Measurements from ENCODE around the gene TNS2.
"Not testable (repeated sequence)": the region's sequence is repeated elsewhere in the genome, so short reads cannot be mapped to it uniquely, and the experiment has no call there.

The TNS2 gene

GRCh38 chr12:53101266-53101665 is 51.4 kb downstream of the TNS2 start:
- H3K36me3 ChIP-seq (ENCODE audit: control insufficient read depth in 2 of 2, insufficient read depth in 2 of 2, low read length in 2 of 2) = no peaks in the 10 kb centered on the region
- H3K4me3 ChIP-seq (ENCODE audit: low read length in 2 of 2) = no peak overlapping the region
- H3K9me3 ChIP-seq (ENCODE audit: control insufficient read depth in 2 of 2, low read length in 2 of 2) = no peaks in the 10 kb centered on the region
- no peak overlapping the region for H3K27ac ChIP-seq (ENCODE audit: low read depth in 2 of 2, low read length in 2 of 2)
- peaks cover 3 to 5% of the 10 kb centered on the region in 2 donors for H3K27me3 ChIP-seq (ENCODE audit: control insufficient read depth in 2 of 2, insufficient read depth in 2 of 2, low read length in 2 of 2)
- H3K9ac ChIP-seq (ENCODE audit: low read depth in 1 of 2, low read length in 2 of 2) = no peak overlapping the region
- peaks cover 15 to 24% of the 10 kb centered on the region in 2 donors for H3K4me1 ChIP-seq (ENCODE audit: control insufficient read depth in 2 of 2, insufficient read depth in 2 of 2, low read length in 2 of 2)

DNA sequence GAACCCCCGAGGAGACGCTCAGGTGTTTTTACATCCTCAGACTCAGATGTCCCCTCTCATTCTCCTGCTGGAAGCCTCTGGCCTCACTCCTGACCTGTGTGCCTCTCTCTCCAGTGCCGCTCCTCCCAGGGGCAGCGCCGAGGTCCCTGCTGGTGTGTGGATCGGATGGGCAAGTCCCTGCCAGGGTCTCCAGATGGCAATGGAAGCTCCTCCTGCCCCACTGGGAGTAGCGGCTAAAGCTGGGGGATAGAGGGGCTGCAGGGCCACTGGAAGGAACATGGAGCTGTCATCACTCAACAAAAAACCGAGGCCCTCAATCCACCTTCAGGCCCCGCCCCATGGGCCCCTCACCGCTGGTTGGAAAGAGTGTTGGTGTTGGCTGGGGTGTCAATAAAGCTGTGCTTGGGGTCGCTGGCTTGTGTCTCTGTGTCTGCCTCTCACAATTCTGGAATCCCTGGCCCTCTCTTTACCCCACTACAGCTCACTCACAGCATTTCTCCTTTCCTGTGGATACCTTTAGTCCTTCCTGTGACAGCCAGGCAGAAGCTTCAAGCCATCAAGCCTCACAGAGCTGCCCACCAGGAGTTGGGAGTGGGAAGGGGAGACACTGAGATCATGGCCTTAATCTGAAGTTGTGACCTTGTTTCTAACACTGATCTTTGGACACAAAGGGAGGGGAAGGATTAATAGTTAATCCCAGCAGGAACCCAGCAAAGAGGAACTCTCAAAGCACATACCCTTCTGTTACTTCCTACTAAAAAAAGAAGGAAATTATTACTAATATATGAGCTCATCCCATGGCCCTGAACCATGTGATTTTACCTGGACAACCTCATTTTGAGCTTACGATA is 52.3 kb downstream of the TNS2 start:
- Histone ChIP-seq H3K9me3 (ENCODE audit: control insufficient read depth in 2 of 2, low read length in 2 of 2) (no peaks in the 10 kb centered on the region), H3K27me3 (ENCODE audit: control insufficient read depth in 2 of 2, insufficient read depth in 2 of 2, low read length in 2 of 2) (peaks cover 0 to 3% of the 10 kb centered on the region in 2 donors), H3K27ac (ENCODE audit: low read depth in 2 of 2, low read length in 2 of 2) (no peak overlapping the region), H3K36me3 (ENCODE audit: control insufficient read depth in 2 of 2, insufficient read depth in 2 of 2, low read length in 2 of 2) (no peaks in the 10 kb centered on the region), H3K9ac (ENCODE audit: low read depth in 1 of 2, low read length in 2 of 2) (no peak overlapping the region), H3K4me1 (ENCODE audit: control insufficient read depth in 2 of 2, insufficient read depth in 2 of 2, low read length in 2 of 2) (peaks cover 12 to 19% of the 10 kb centered on the region in 2 donors), H3K4me3 (ENCODE audit: low read length in 2 of 2) (no peak overlapping the region)

DNA sequence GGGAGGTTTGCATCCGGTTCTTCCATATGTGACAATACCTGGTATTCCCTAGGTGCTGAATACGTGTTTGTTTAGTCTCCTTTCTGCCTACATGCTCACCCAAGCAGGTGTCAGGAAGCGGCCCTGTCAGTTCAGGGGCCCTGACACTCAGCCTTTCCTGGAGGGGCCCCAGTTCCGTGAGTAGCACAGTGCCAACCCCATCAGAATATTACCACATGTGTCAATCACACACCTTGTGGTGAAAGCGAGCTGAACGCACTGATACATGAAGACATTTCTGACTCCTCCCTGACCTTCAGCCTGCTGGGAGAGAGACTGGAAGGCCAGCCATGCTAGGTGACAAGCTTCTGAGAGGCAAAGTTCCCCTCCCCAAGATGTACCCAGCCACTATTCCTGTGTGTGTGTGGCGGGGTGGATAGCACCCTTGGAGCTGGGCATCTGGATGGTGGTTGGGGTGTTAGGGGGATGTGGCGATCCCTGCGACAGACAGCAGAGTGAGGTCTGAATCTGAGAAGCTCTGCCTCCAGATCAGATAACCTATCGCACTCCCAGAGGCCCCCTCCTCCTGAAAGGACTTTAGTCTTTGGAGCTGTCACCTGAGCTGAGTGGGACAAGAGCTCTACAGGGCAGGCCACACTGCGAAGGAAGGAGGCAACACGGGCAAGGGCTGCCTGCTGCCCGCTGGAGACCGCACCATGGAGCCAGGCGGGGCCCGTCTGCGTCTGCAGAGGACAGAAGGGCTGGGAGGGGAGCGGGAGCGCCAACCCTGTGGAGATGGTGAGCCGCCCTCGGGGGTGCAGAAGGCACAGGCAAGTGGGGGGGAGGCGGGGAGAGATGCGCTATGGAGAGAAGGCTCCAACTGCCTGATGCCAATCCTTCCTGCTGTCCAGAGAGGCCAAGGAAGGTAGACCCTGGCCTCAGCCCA is 53.3 kb downstream of the TNS2 start, which contains the start of gene SOAT2:
TSS of gene SOAT2 (plus strand) at position 604 of the 925 bp plus-strand sequence. CDS start at position 696, 92 bp downstream.
- H3K4me1 ChIP-seq (ENCODE audit: control insufficient read depth in 2 of 2, insufficient read depth in 2 of 2, low read length in 2 of 2) = peaks cover 8 to 13% of the 10 kb centered on the region in 2 donors
- H3K27ac ChIP-seq (ENCODE audit: low read depth in 2 of 2, low read length in 2 of 2) = peak within 1 kb of the TSS in 1 of 2 donors; percentile 32
- H3K4me3 ChIP-seq (ENCODE audit: low read length in 2 of 2) = no peak within 1 kb of the TSS
- H3K9me3 ChIP-seq (ENCODE audit: control insufficient read depth in 2 of 2, low read length in 2 of 2) = no peaks in the 10 kb centered on the region
- H3K27me3 ChIP-seq (ENCODE audit: control insufficient read depth in 2 of 2, insufficient read depth in 2 of 2, low read length in 2 of 2) = peaks cover 0 to 3% of the 10 kb centered on the region in 2 donors
- no peaks in the 10 kb centered on the region for H3K36me3 ChIP-seq (ENCODE audit: control insufficient read depth in 2 of 2, insufficient read depth in 2 of 2, low read length in 2 of 2)
- no peak within 1 kb of the TSS for H3K9ac ChIP-seq (ENCODE audit: low read depth in 1 of 2, low read length in 2 of 2)

DNA sequence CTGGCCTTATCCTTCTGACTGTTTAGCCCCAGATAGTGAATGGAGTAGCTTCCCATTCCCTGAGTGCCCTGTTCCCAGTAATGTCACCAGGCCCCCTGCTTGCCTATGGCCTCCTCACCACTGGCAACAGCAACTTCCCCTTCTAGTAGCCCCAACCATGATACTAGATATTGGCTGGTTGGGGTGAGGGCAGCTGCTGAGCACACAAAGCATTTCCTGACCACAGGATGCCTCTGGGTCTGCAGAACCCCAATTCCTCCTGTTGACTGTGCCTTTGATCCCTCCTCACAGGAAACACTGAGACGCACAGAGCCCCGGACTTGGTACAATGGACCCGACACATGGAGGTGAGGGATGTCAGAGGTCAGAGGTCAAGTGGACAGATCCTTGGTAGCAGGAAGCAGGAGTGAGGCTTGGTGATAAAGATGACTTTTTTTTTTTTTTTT is 54.0 kb downstream of the TNS2 start:
- Histone ChIP-seq H3K9me3 (ENCODE audit: control insufficient read depth in 2 of 2, low read length in 2 of 2) (no peaks in the 10 kb centered on the region), H3K36me3 (ENCODE audit: control insufficient read depth in 2 of 2, insufficient read depth in 2 of 2, low read length in 2 of 2) (no peaks in the 10 kb centered on the region), H3K27me3 (ENCODE audit: control insufficient read depth in 2 of 2, insufficient read depth in 2 of 2, low read length in 2 of 2) (peaks cover 0 to 3% of the 10 kb centered on the region in 2 donors), H3K27ac (ENCODE audit: low read depth in 2 of 2, low read length in 2 of 2) (peak overlapping the region in 1 of 2 donors; percentile 32), H3K4me3 (ENCODE audit: low read length in 2 of 2) (no peak overlapping the region), H3K9ac (ENCODE audit: low read depth in 1 of 2, low read length in 2 of 2) (no peak overlapping the region), H3K4me1 (ENCODE audit: control insufficient read depth in 2 of 2, insufficient read depth in 2 of 2, low read length in 2 of 2) (peaks cover 8% of the 10 kb centered on the region in 2 donors)

GRCh38 chr12:53105256-53105655 is 55.4 kb downstream of the TNS2 start:
- H3K4me3 ChIP-seq (ENCODE audit: low read length in 2 of 2) = no peak overlapping the region
- H3K27ac ChIP-seq (ENCODE audit: low read depth in 2 of 2, low read length in 2 of 2) = no peak overlapping the region
- H3K4me1 ChIP-seq (ENCODE audit: control insufficient read depth in 2 of 2, insufficient read depth in 2 of 2, low read length in 2 of 2) = peaks cover 4% of the 10 kb centered on the region in 2 donors

DNA sequence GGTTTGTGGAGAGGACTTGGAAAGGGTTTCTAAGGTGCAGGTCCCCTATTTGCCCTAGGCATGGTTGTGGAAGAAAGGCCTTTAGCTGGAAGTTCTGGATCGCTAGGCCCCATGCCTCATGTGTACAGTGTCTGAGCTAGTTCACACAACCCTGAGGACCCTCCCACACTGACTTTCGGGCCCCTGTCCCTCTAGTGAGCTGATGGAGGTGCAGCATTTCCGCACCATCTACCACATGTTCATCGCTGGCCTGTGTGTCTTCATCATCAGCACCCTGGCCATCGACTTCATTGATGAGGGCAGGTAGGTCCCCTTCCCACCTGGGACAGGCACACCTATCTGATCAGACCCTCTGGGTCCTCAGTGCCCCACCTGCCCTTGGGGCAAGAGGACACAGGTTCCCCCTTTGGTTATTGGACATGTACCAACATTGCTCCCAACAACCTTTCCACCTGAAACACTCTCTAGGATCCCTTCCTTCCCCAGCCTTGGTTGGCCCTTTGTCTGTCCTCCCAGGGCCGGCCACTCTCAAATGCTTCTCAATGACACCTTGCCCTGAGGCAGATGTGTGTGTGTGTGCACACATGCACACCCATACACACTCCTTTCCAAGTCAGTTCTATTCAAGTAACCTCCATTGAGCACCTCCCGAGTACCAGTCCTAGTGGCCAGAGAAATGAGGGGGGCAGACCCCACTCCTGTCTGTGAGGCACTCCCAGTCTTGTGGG is 56.0 kb downstream of the TNS2 start:
- Histone ChIP-seq H3K9me3 (ENCODE audit: control insufficient read depth in 2 of 2, low read length in 2 of 2) (no peaks in the 10 kb centered on the region), H3K4me1 (ENCODE audit: control insufficient read depth in 2 of 2, insufficient read depth in 2 of 2, low read length in 2 of 2) (peaks cover 4% of the 10 kb centered on the region in 2 donors), H3K27ac (ENCODE audit: low read depth in 2 of 2, low read length in 2 of 2) (no peak overlapping the region), H3K9ac (ENCODE audit: low read depth in 1 of 2, low read length in 2 of 2) (no peak overlapping the region), H3K4me3 (ENCODE audit: low read length in 2 of 2) (no peak overlapping the region), H3K36me3 (ENCODE audit: control insufficient read depth in 2 of 2, insufficient read depth in 2 of 2, low read length in 2 of 2) (no peaks in the 10 kb centered on the region), H3K27me3 (ENCODE audit: control insufficient read depth in 2 of 2, insufficient read depth in 2 of 2, low read length in 2 of 2) (no peaks in the 10 kb centered on the region)

More at GRCh38 chr12:53105256-53105655, 55.4 kb downstream of the TNS2 start:
- Histone ChIP-seq H3K36me3 (ENCODE audit: control insufficient read depth in 2 of 2, insufficient read depth in 2 of 2, low read length in 2 of 2) (no peaks in the 10 kb centered on the region), H3K9me3 (ENCODE audit: control insufficient read depth in 2 of 2, low read length in 2 of 2) (no peaks in the 10 kb centered on the region), H3K27me3 (ENCODE audit: control insufficient read depth in 2 of 2, insufficient read depth in 2 of 2, low read length in 2 of 2) (no peaks in the 10 kb centered on the region), H3K9ac (ENCODE audit: low read depth in 1 of 2, low read length in 2 of 2) (no peak overlapping the region)

DNA sequence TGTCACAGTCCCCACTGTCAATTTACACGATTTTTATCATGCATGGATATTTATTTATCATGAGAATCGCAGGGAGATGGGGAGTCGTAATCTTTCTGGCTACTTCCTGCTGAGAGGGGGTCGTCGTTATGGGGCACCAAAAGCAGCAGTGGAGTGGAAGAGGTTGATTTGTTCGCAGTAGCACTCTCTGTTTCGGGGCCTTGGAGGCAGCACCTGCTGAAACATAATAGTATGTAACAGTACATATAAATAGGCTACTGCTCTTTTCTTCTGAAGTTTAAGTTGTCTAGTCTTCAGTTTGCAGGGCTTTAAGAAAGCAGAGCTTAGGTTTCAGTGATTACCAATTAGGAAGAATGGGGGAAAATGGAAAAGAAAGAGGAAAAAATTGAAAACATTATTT is 57.3 kb downstream of the TNS2 start:
- no peaks in the 10 kb centered on the region for H3K27me3 ChIP-seq (ENCODE audit: control insufficient read depth in 2 of 2, insufficient read depth in 2 of 2, low read length in 2 of 2)

GRCh38 chr12:53112431-53112830 is 62.6 kb downstream of the TNS2 start:
- H3K36me3 ChIP-seq (ENCODE audit: control insufficient read depth in 2 of 2, insufficient read depth in 2 of 2, low read length in 2 of 2); H3K4me3 ChIP-seq (ENCODE audit: low read length in 2 of 2); H3K9me3 ChIP-seq (ENCODE audit: control insufficient read depth in 2 of 2, low read length in 2 of 2); H3K27me3 ChIP-seq (ENCODE audit: control insufficient read depth in 2 of 2, insufficient read depth in 2 of 2, low read length in 2 of 2); H3K4me1 ChIP-seq (ENCODE audit: control insufficient read depth in 2 of 2, insufficient read depth in 2 of 2, low read length in 2 of 2); H3K9ac ChIP-seq (ENCODE audit: low read depth in 1 of 2, low read length in 2 of 2); H3K27ac ChIP-seq (ENCODE audit: low read depth in 2 of 2, low read length in 2 of 2): not testable (repeated sequence)

More for the DNA sequence above, 57.3 kb downstream of the TNS2 start:
- Histone ChIP-seq H3K27ac (ENCODE audit: low read depth in 2 of 2, low read length in 2 of 2) (no peak overlapping the region), H3K9me3 (ENCODE audit: control insufficient read depth in 2 of 2, low read length in 2 of 2) (no peaks in the 10 kb centered on the region), H3K36me3 (ENCODE audit: control insufficient read depth in 2 of 2, insufficient read depth in 2 of 2, low read length in 2 of 2) (no peaks in the 10 kb centered on the region), H3K4me3 (ENCODE audit: low read length in 2 of 2) (no peak overlapping the region), H3K9ac (ENCODE audit: low read depth in 1 of 2, low read length in 2 of 2) (no peak overlapping the region), H3K4me1 (ENCODE audit: control insufficient read depth in 2 of 2, insufficient read depth in 2 of 2, low read length in 2 of 2) (peaks cover 4% of the 10 kb centered on the region in 2 donors)

DNA sequence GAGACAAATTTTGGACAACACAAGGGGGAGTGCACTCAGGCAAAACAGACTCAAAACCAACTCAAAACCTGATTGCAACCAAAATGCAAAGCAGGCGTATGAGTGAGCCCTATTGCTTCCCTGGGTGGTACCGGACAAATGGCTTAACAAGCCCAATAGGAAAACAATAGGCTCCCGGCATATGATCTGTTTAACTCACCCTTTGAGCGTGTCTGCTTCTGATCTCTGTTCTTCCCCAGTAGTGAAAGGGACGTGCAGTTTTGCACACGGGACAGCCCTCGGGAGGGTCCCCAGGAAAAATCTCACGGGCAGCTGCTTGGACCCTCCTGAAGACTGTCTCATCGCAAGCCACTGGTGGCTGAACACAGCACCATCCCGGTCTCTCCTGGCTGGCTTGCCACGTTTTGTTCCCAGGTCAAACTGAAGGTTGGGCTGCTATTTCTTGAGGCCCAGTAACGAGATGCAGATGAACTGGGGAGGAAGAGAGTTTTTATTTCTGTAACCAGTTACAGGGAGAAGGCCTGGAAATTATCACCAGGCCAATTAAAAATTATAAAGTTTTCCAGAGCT is 63.4 kb downstream of the TNS2 start:
- Histone ChIP-seq H3K9ac (ENCODE audit: low read depth in 1 of 2, low read length in 2 of 2) (no peak overlapping the region), H3K27ac (ENCODE audit: low read depth in 2 of 2, low read length in 2 of 2) (no peak overlapping the region), H3K4me1 (ENCODE audit: control insufficient read depth in 2 of 2, insufficient read depth in 2 of 2, low read length in 2 of 2) (no peaks in the 10 kb centered on the region), H3K27me3 (ENCODE audit: control insufficient read depth in 2 of 2, insufficient read depth in 2 of 2, low read length in 2 of 2) (no peaks in the 10 kb centered on the region), H3K4me3 (ENCODE audit: low read length in 2 of 2) (no peak overlapping the region), H3K9me3 (ENCODE audit: control insufficient read depth in 2 of 2, low read length in 2 of 2) (no peaks in the 10 kb centered on the region), H3K36me3 (ENCODE audit: control insufficient read depth in 2 of 2, insufficient read depth in 2 of 2, low read length in 2 of 2) (no peaks in the 10 kb centered on the region)

Measured in mucosa of rectum (tissue), 2 donors.